Iris pigment epithelial cell (primary cell): ENCODE measurements around the gene EMP1.
"Not testable (repeated sequence)": the region's sequence is repeated elsewhere in the genome, so short reads cannot be mapped to it uniquely, and the experiment has no call there.

Experiments
- DNase-seq: peaks from one replicate; pipeline ENCODE4 v3.0.0-alpha.2; 2011; ENCODE audit warnings: low read depth

EMP1 gene

DNA sequence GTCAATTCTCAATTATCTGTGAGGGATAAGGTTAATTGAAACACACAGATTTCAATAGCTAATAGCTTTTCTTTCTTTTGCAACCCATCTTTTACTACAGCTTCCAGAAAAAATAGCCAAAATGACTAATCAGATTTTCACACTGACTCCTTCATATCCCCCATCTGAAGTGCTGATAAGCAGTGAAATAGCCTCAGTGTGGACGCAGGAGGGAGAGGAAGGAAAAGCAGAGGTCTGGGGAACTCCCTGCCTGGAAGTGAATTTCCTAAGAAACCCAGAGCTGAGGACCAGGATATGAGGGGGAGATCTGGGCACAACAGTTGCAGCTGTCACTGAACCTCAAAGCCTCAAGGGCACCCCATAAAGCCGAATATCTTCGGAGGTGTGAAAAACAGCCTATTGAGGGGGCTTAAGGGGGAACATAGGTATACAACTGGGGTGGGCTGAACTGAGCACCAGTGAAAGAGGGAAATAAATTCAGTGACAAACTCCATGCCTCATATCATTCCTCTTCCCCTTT lies 60.9 kb downstream of the EMP1 start:
- no peak for DNase-seq

DNA sequence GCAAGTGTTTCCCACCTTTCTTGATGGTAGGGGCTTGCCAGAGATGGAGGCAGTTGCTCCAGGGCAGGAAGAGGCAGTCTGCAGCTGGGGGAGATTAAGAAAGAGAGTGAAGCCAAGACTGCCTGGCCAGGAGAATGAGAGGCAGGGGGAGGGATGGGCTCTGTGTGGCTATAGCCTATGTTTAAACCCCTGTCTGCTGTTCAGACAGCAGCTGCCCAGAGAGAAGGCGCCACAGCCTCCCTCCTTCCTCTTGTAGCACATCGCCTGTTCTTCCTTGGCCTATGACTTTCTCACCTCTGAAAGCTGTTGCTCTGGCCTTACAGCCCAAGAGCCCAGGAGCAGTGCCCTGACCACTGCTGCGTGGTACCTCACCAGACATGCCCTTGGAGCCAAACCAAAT lies 61.7 kb downstream of the EMP1 start:
- no peak for DNase-seq

DNA sequence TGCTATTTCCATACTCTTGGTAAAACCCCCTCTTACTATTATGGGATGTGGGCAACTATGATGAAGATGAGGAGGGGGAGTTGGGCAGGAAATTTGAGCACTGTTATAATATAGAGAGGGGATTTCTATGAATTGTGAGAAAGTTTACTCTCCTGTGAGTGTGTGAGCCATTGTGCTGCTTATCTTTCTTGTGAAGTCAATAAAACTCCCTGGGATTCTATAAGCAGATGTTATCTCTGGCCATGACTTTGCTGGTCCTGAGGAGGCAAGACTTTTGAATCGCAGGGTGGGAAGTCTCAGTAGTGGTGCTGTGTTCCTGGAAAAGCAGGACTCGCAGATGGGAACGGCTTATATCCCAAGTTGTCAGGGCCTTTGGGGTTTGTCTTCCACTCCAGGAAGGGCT lies 62.2 kb downstream of the EMP1 start:
- DNase-seq = no peak

DNA sequence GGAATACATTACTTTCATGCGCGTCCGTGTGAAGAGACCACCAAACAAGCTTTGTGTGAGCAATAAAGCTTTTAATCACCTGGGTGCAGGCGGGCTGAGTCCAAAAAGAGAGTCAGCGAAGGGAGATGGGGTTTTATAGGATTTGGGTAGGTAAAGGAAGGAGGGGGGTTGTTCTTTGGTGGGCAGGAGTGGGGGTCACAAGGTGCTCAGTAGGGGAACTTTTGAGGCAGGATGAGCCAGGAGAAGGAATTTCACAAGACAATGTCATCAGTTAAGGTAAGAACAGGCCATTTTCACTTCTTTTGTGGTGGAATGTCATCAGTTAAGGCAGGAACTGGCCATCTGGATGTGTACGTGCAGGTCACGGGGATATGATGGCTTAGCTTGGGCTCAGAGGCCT lies 63.1 kb downstream of the EMP1 start:
- not testable (repeated sequence) for DNase-seq

- DNase-seq = not testable (repeated sequence)
Observed at GRCh38 chr12:13267826-13268225, 71.3 kb downstream of the EMP1 start.

- DNase-seq = no peak
Observed at GRCh38 chr12:13268581-13268980, 72.1 kb downstream of the EMP1 start.
